HepG2 (cell line): ENCODE measurements around the gene STK24. TPM values are rescaled to one million over a fixed set of nuclear protein-coding genes. Genes with fewer than 3 reads are reported as not detected.

Experiments used
- ATAC-seq: fragments of 200-7000 bp; cut with Tn5 transposase; 3 replicates; pipeline ENCODE4 v1.9.1; 2020; ENCODE audit warnings: mild to moderate bottlenecking, moderate library complexity
- BruUV-seq: library from RNA; stranded (reverse); fragments of 400-500 nt; replicated peaks from 2 replicates; lab custom pipeline; 2021; lab: Mats Ljungman, UMichigan
- CTCF ChIA-PET: fragments of 300-600 bp; formaldehyde crosslinking; extraction: SDS; loops from one replicate; lab custom pipeline; 2021; ENCODE audit warnings: low total read pairs, inconsistent platforms, low intra/inter-chr PET ratio; lab: Yijun Ruan, JAX
- POLR2A ChIA-PET: fragments of 350-600 bp; sonication (Branson Sonifier 250); formaldehyde crosslinking; loops from one replicate; lab custom pipeline; 2020; ENCODE audit warnings: antibody characterized with exemption, inconsistent platforms; lab: Yijun Ruan, JAX
- DNase-seq: peaks from one replicate; pipeline ENCODE4 v3.0.0-alpha.2; 2015; ENCODE audit warnings: low spot score
- FAIRE-seq: peaks from 3 replicates; lab custom pipeline; 2011; peaks lifted over from hg19 to GRCh38; lab: Jason Lieb, UNC
- H2AFZ ChIP-seq: one replicate; pipeline ENCODE4 v1.6.1; 2011; ENCODE audit warnings: low read length, inconsistent platforms
- H3K27ac ChIP-seq: fragments of 300-600 bp; 3 replicates; pipeline ENCODE4 v1.8.0; 2011; ENCODE audit warnings: mixed run types, mild to moderate bottlenecking, mixed read lengths, low read length, inconsistent platforms; ENCODE audit not compliant: insufficient read depth; ENCODE audit errors: extremely low read length
- H3K27me3 ChIP-seq, 2 experiments: fragments of 200-600 bp in 1 of 2; 2 replicates in 1 of 2; 3 replicates in 1 of 2; pipeline versions ENCODE4 v1.6.0 to v1.8.0; 2011; ENCODE audit warnings: low read length in 2 of 2, mild to moderate bottlenecking in 2 of 2, moderate library complexity in 2 of 2, inconsistent platforms in 1 of 2; ENCODE audit not compliant: insufficient read depth in 2 of 2, control insufficient read depth in 1 of 2
- H3K36me3 ChIP-seq, 2 experiments: fragments of 200-600 bp in 1 of 2; replicated peaks in 1 of 2; 2 replicates in 1 of 2; 3 replicates in 1 of 2; pipeline versions ENCODE4 v1.5.1 to v1.8.0; 2011; ENCODE audit warnings: low read length in 2 of 2, inconsistent platforms in 1 of 2; ENCODE audit not compliant: insufficient read depth in 2 of 2, control insufficient read depth in 1 of 2
- H3K4me1 ChIP-seq: 2 replicates; pipeline ENCODE4 v1.5.1; 2012; ENCODE audit warnings: low read length, inconsistent platforms; ENCODE audit not compliant: insufficient read depth
- H3K4me2 ChIP-seq: 2 replicates; pipeline ENCODE4 v1.6.0; 2011; ENCODE audit warnings: low read depth, low read length, inconsistent platforms
- H3K4me3 ChIP-seq, 3 experiments: fragments of 200-600 bp in 1 of 3; sonication (generic), shearing (Covaris generic) in 1 of 3; replicated peaks in 1 of 3; 2 replicates each; pipeline ENCODE4 v1.5.1; 2011 to 2016; ENCODE audit warnings: low read length in 3 of 3, inconsistent platforms in 2 of 3, low read depth in 2 of 3, mild to moderate bottlenecking in 2 of 3, control low read depth in 1 of 3, mixed read lengths in 1 of 3; ENCODE audit not compliant: insufficient read depth in 1 of 3
- H3K79me2 ChIP-seq: one replicate; pipeline ENCODE4 v1.6.1; 2011; ENCODE audit warnings: low read length, inconsistent platforms; ENCODE audit not compliant: insufficient read depth
- H3K9ac ChIP-seq: 2 replicates; pipeline ENCODE4 v1.6.0; 2011; ENCODE audit warnings: mild to moderate bottlenecking, low read depth, low read length, inconsistent platforms; ENCODE audit not compliant: insufficient read depth
- H3K9me3 ChIP-seq: 2 replicates; pipeline ENCODE4 v1.5.1; 2012; ENCODE audit warnings: mild to moderate bottlenecking, low read length
- H4K20me1 ChIP-seq: 2 replicates; pipeline ENCODE4 v1.6.0; 2011; ENCODE audit warnings: inconsistent platforms, mild to moderate bottlenecking, low read length, moderate library complexity; ENCODE audit not compliant: insufficient read depth
- AGO2 ChIP-seq: fragments of 200-400 bp; formaldehyde crosslinking; optimal IDR thresholded peaks from 2 replicates; pipeline ENCODE3; 2017; ENCODE audit warnings: mild to moderate bottlenecking, low read depth, low read length, moderate library complexity
- FOXK1 ChIP-seq: sonication (generic); formaldehyde crosslinking; IDR thresholded peaks from 2 replicates; pipeline ENCODE4 v1.4.0; 2020; ENCODE audit warnings: low read depth, missing genetic modification reagents, borderline replicate concordance
- PAF1 ChIP-seq: IDR thresholded peaks from 2 replicates; pipeline ENCODE4 v1.6.1; 2016; ENCODE audit warnings: missing genetic modification reagents, missing compliant biosample characterization
- POLR2A ChIP-seq, 2 experiments: IDR thresholded peaks; 2 replicates each; pipeline ENCODE4 v1.6.1; 2011; ENCODE audit warnings: low read depth in 2 of 2, low read length in 2 of 2, mild to moderate bottlenecking in 1 of 2, moderate library complexity in 1 of 2; ENCODE audit not compliant: insufficient read depth in 1 of 2
- POLR2AphosphoS5 ChIP-seq: IDR thresholded peaks from 2 replicates; pipeline ENCODE4 v1.6.1; 2012; ENCODE audit warnings: low read depth, low read length
- POLR2G ChIP-seq: fragments of 200-400 bp; formaldehyde crosslinking; IDR thresholded peaks from 2 replicates; pipeline ENCODE4 v1.6.1; 2018; ENCODE audit warnings: mild to moderate bottlenecking, low read depth, low read length, moderate library complexity
- RBM22 ChIP-seq: fragments of 200-400 bp; formaldehyde crosslinking; optimal IDR thresholded peaks from 2 replicates; pipeline ENCODE3; 2017; ENCODE audit warnings: mild to moderate bottlenecking, low read length, moderate library complexity
- ZNF790 ChIP-seq: sonication (generic); formaldehyde crosslinking; IDR thresholded peaks from 2 replicates; pipeline ENCODE4 v1.8.0; 2022; ENCODE audit warnings: missing genetic modification reagents, mild to moderate bottlenecking, borderline replicate concordance
- WGBS: methylation state at CpG from one replicate; pipeline ENCODE4 v1.1.6; 2017; ENCODE audit warnings: low lambda C conversion rate; 5-methylcytosine and 5-hydroxymethylcytosine counted together
- in situ Hi-C: cut with HindIII; loops from 2 replicates; pipeline ENCODE4 v1.10.0; 2017; ENCODE audit warnings: low pct_unique_long_range_greater_than_20kb; ENCODE audit not compliant: extremely low pct_ligation_motif_present
- intact Hi-C: fragments of 100-400 bp; cut with micrococcal nuclease; formaldehyde crosslinking; loops from one replicate; pipeline ENCODE4 v1.10.0; 2022; ENCODE audit not compliant: unreplicated experiment
- polyA plus RNA-seq, 8 experiments: library from polyadenylated mRNA; depleted of rRNA in 3 of 8; stranded (reverse) in 7 of 8; unstranded in 1 of 8; fragments of >200 nt; fragmentation: Illumina TruSeq in 4 of 8; extraction: Trizol in 4 of 8; gene quantifications; 2 replicates each; pipeline versions ENCODE4 v1.2.1 to v1.2.3, GENCODE V29; 2011 to 2016; ENCODE audit warnings: low read depth in 4 of 8, missing spikeins in 1 of 8, mixed read lengths in 1 of 8; ENCODE audit not compliant: insufficient read depth in 1 of 8
- total RNA-seq, 5 experiments: library from RNA; depleted of rRNA; stranded (reverse); fragments of >200 nt; fragmentation: Illumina TruSeq; extraction: Trizol; gene quantifications; 2 replicates each; pipeline ENCODE4 v1.2.3, GENCODE V29; 2016; ENCODE audit warnings: low read depth in 1 of 5

The STK24 gene
- total and polyA plus RNA-seq, 2 of the 13 experiments (the other 11 are each of a cell fraction or from before 2014, with no cell fraction given), result 51.3 to 73.0 TPM

GRCh38 chr13:98452851-98453843 lies 123.8 kb downstream of the STK24 start:
- no peak for ATAC-seq
- no TSS peak for BruUV-seq
- Histone ChIP-seq H3K79me2 (no peaks in the 10 kb centered on the region), H3K27ac (no peak overlapping the region), H3K27me3 (no peaks in the 10 kb centered on the region), H3K9ac (no peak overlapping the region), H2AFZ (no peak overlapping the region), H3K4me2 (no peak overlapping the region), H3K4me1 (peaks cover 23% of the 10 kb centered on the region), H3K4me3 (no peak overlapping the region), H3K36me3 (peaks cover 20 to 66% of the 10 kb centered on the region in 2 experiments), H3K9me3 (no peaks in the 10 kb centered on the region), H4K20me1 (peaks cover 9% of the 10 kb centered on the region)
- no peak for FAIRE-seq
- in situ Hi-C loops, result no loop called here
- no peak for DNase-seq
- ChIA-PET POLR2A (no interaction called here), CTCF (no interaction called here)
- 91% methylated on average over 15 of the region's 15 CpGs for WGBS
- intact Hi-C loops, result no loop called here
- TF ChIP-seq PAF1 (CRISPR knock-in tag) (peak; percentile 35; the same call in 1 of the 2 replicates), POLR2AphosphoS5 (peak; percentile 8; the same call in 1 of the 2 replicates), ZNF790 (no peak), AGO2 (peak; percentile 12), FOXK1 (CRISPR knock-in tag) (no peak), RBM22 (peak; percentile 67), POLR2A (IDR thresholded peaks at IDR 0.05; ENCODE audit: insufficient read depth in 1 of 2, low read depth in 2 of 2, low read length in 2 of 2) (0 out of 4 replicates have a peak, but pooled peaks of 1 of the 2 experiments have one; percentile 22), POLR2G (peak; percentile 43)
- TF ChIP-seq, all 625 proteins: peak for 6
